Measurements from ENCODE around the gene VTI1A. TPM values are rescaled to one million over a fixed set of nuclear protein-coding genes. Genes with fewer than 3 reads are reported as not detected.
A peak's percentile ranks its signal among the peaks of the same experiment; 100 is the strongest.

VTI1A gene
- polyA plus RNA-seq, 6 donors from 2014 or later, result 24.9 to 42.9 (median 40.3) TPM

- H3K27ac Mint-ChIP-seq, result no peak overlapping the region
- no peak overlapping the region for H3K4me3 Mint-ChIP-seq
- ATAC-seq (ENCODE audit: low read depth in 2 of 2) (no peak), DNase-seq (no peak)
- H3K27me3 Mint-ChIP-seq, result no peaks in the 10 kb centered on the region
- H3K9me3 Mint-ChIP-seq, result peaks cover 0 to under 1% (median 0%) of the 10 kb centered on the region in 7 donors
- H3K4me1 Mint-ChIP-seq, result peaks cover 0 to 4% (median 0%) of the 10 kb centered on the region in 3 donors
- no peaks in the 10 kb centered on the region for H3K36me3 Mint-ChIP-seq
These were observed 72.2 kb downstream of the VTI1A start for GRCh38 chr10:112519133-112519761.

- Mint-ChIP-seq H3K27me3 (no peaks in the 10 kb centered on the region), H3K9me3 (no peaks in the 10 kb centered on the region), H3K27ac (no peak overlapping the region), H3K36me3 (no peaks in the 10 kb centered on the region), H3K4me1 (peaks cover 3 to 5% (median 4%) of the 10 kb centered on the region in 3 donors), H3K4me3 (no peak overlapping the region)
- DNase-seq, result no peak
- no peak for ATAC-seq (ENCODE audit: low read depth in 2 of 2)
These were observed 73.9 kb downstream of the VTI1A start for GRCh38 chr10:112520914-112521313.

GRCh38 chr10:112524641-112525040 is 77.6 kb downstream of the VTI1A start:
- Mint-ChIP-seq H3K27ac (no peak overlapping the region), H3K36me3 (peaks cover 0 to 10% of the 10 kb centered on the region in 2 donors), H3K4me3 (no peak overlapping the region), H3K9me3 (no peaks in the 10 kb centered on the region), H3K4me1 (peaks cover 0 to 5% (median 3%) of the 10 kb centered on the region in 3 donors), H3K27me3 (no peaks in the 10 kb centered on the region)
- no peak for ATAC-seq (ENCODE audit: low read depth in 2 of 2)
- DNase-seq, result no peak

GRCh38 chr10:112525200-112525599 is 78.2 kb downstream of the VTI1A start:
- H3K27ac Mint-ChIP-seq, result peak overlapping the region in 1 of 6 donors; percentile 82
- H3K9me3 Mint-ChIP-seq, result no peaks in the 10 kb centered on the region
- ATAC-seq (ENCODE audit: low read depth in 2 of 2) (no peak), DNase-seq (no peak)
- no peak overlapping the region for H3K4me3 Mint-ChIP-seq
- peaks cover 0 to 10% of the 10 kb centered on the region in 2 donors for H3K36me3 Mint-ChIP-seq
- no peaks in the 10 kb centered on the region for H3K27me3 Mint-ChIP-seq
- H3K4me1 Mint-ChIP-seq, result peaks cover 0 to 5% (median 3%) of the 10 kb centered on the region in 3 donors

- Mint-ChIP-seq H3K9me3 (no peaks in the 10 kb centered on the region), H3K36me3 (peaks cover 0 to 10% of the 10 kb centered on the region in 2 donors), H3K27me3 (no peaks in the 10 kb centered on the region), H3K4me3 (no peak overlapping the region), H3K4me1 (peaks cover 3 to 6% (median 5%) of the 10 kb centered on the region in 3 donors), H3K27ac (no peak overlapping the region)
- DNase-seq, result no peak
- no peak for ATAC-seq (ENCODE audit: low read depth in 2 of 2)
These were observed 79.1 kb downstream of the VTI1A start for GRCh38 chr10:112526139-112526538.

- Mint-ChIP-seq H3K9me3 (no peaks in the 10 kb centered on the region), H3K4me1 (peaks cover 5 to 13% (median 6%) of the 10 kb centered on the region in 3 donors), H3K36me3 (peaks cover 0 to 10% of the 10 kb centered on the region in 2 donors), H3K27me3 (no peaks in the 10 kb centered on the region), H3K4me3 (no peak overlapping the region), H3K27ac (no peak overlapping the region)
- DNase-seq (no peak), ATAC-seq (ENCODE audit: low read depth in 2 of 2) (no peak)
These were observed 79.9 kb downstream of the VTI1A start for GRCh38 chr10:112526906-112527305.

- H3K4me3 Mint-ChIP-seq, result no peak overlapping the region
- peaks cover 0 to 10% of the 10 kb centered on the region in 2 donors for H3K36me3 Mint-ChIP-seq
- H3K27me3 Mint-ChIP-seq, result no peaks in the 10 kb centered on the region
- H3K4me1 Mint-ChIP-seq, result peaks cover 5 to 17% (median 6%) of the 10 kb centered on the region in 3 donors
- no peaks in the 10 kb centered on the region for H3K9me3 Mint-ChIP-seq
- DNase-seq (no peak), ATAC-seq (ENCODE audit: low read depth in 2 of 2) (no peak)
- peak overlapping the region in 1 of 6 donors; percentile 28 for H3K27ac Mint-ChIP-seq
These were observed 81.2 kb downstream of the VTI1A start for GRCh38 chr10:112528235-112528634.

- Mint-ChIP-seq H3K4me3 (peak overlapping the region in 2 of 8 donors; percentile 8 to 12), H3K27ac (peak overlapping the region in 1 of 6 donors; percentile 47), H3K9me3 (no peaks in the 10 kb centered on the region), H3K36me3 (peaks cover 0 to 15% of the 10 kb centered on the region in 2 donors), H3K27me3 (no peaks in the 10 kb centered on the region), H3K4me1 (peaks cover 6 to 20% (median 7%) of the 10 kb centered on the region in 3 donors)
- ATAC-seq (ENCODE audit: low read depth in 2 of 2) (no peak), DNase-seq (no peak)
These were observed 84.4 kb downstream of the VTI1A start for GRCh38 chr10:112531421-112531820.

- ATAC-seq (ENCODE audit: low read depth in 2 of 2) (peak in 1 of 2 donors; percentile 54), DNase-seq (no peak)
- Mint-ChIP-seq H3K27me3 (no peaks in the 10 kb centered on the region), H3K36me3 (peaks cover 0 to 13% of the 10 kb centered on the region in 2 donors), H3K4me1 (peaks cover 6 to 20% (median 7%) of the 10 kb centered on the region in 3 donors), H3K27ac (no peak overlapping the region), H3K4me3 (no peak overlapping the region), H3K9me3 (no peaks in the 10 kb centered on the region)
These were observed 85.2 kb downstream of the VTI1A start for GRCh38 chr10:112532189-112532588.

- ATAC-seq (ENCODE audit: low read depth in 2 of 2), result no peak
- Mint-ChIP-seq H3K4me3 (no peak overlapping the region), H3K9me3 (no peaks in the 10 kb centered on the region), H3K27ac (no peak overlapping the region), H3K36me3 (peaks cover 1 to 13% of the 10 kb centered on the region in 2 donors), H3K4me1 (peaks cover 6 to 20% (median 7%) of the 10 kb centered on the region in 3 donors), H3K27me3 (no peaks in the 10 kb centered on the region)
- no peak for DNase-seq
These were observed 85.9 kb downstream of the VTI1A start for GRCh38 chr10:112532956-112533355.

GRCh38 chr10:112533916-112534315 is 86.9 kb downstream of the VTI1A start:
- Mint-ChIP-seq H3K4me3 (no peak overlapping the region), H3K9me3 (no peaks in the 10 kb centered on the region), H3K4me1 (peaks cover 6 to 20% (median 7%) of the 10 kb centered on the region in 3 donors), H3K27ac (no peak overlapping the region), H3K27me3 (no peaks in the 10 kb centered on the region), H3K36me3 (peaks cover 7 to 14% of the 10 kb centered on the region in 2 donors)
- no peak for ATAC-seq (ENCODE audit: low read depth in 2 of 2)
- DNase-seq, result no peak

- Mint-ChIP-seq H3K4me3 (peak overlapping the region in 1 of 8 donors; percentile 29), H3K4me1 (peaks cover 10 to 23% (median 11%) of the 10 kb centered on the region in 3 donors)
These were observed 88.5 kb downstream of the VTI1A start for GRCh38 chr10:112535531-112535951.

GRCh38 chr10:112536663-112537062 is 89.6 kb downstream of the VTI1A start:
- peaks cover 12 to 16% (median 13%) of the 10 kb centered on the region in 3 donors for H3K4me1 Mint-ChIP-seq
- no peak for DNase-seq
- no peak overlapping the region for H3K4me3 Mint-ChIP-seq
- H3K9me3 Mint-ChIP-seq, result no peaks in the 10 kb centered on the region
- ATAC-seq (ENCODE audit: low read depth in 2 of 2), result no peak
- H3K27ac Mint-ChIP-seq, result no peak overlapping the region
- peaks cover 14 to 23% of the 10 kb centered on the region in 2 donors for H3K36me3 Mint-ChIP-seq
- H3K27me3 Mint-ChIP-seq, result no peaks in the 10 kb centered on the region

More at GRCh38 chr10:112535531-112535951, 88.5 kb downstream of the VTI1A start:
- H3K27me3 Mint-ChIP-seq, result no peaks in the 10 kb centered on the region
- DNase-seq (no peak), ATAC-seq (ENCODE audit: low read depth in 2 of 2) (no peak)
- no peaks in the 10 kb centered on the region for H3K9me3 Mint-ChIP-seq
- peaks cover 13 to 21% of the 10 kb centered on the region in 2 donors for H3K36me3 Mint-ChIP-seq
- H3K27ac Mint-ChIP-seq, result peak overlapping the region in 2 of 6 donors; percentile 17 to 55

GRCh38 chr10:112538168-112538567 is 91.2 kb downstream of the VTI1A start:
- Mint-ChIP-seq H3K36me3 (peaks cover 21 to 27% of the 10 kb centered on the region in 2 donors), H3K27ac (no peak overlapping the region), H3K4me3 (no peak overlapping the region), H3K4me1 (peaks cover 12 to 15% (median 13%) of the 10 kb centered on the region in 3 donors), H3K9me3 (peaks cover 0 to 9% (median 5%) of the 10 kb centered on the region in 7 donors), H3K27me3 (no peaks in the 10 kb centered on the region)
- ATAC-seq (ENCODE audit: low read depth in 2 of 2) (no peak), DNase-seq (no peak)
